ENCODE data around the gene KCNH1. TPM values are rescaled to one million over a fixed set of nuclear protein-coding genes. Genes with fewer than 3 reads are reported as not detected.

Gene KCNH1
- total and polyA plus RNA-seq, 2 experiments from 2014 or later = 0.28 TPM; not detected in 1

- TF ChIP-seq ZNF462 (CRISPR knock-in tag; IDR thresholded peaks at IDR 0.05) (no peak), EZH2phosphoT487 (IDR thresholded peaks at IDR 0.05; ENCODE audit: unreplicated experiment) (no peak)
Measured at GRCh38 chr1:210916548-210916947, 217.4 kb downstream of the KCNH1 start (continued).

GRCh38 chr1:210915890-210916507 is 217.9 kb downstream of the KCNH1 start:
- no peaks in the 10 kb centered on the region for H4K20me1 ChIP-seq (replicated peaks; ENCODE audit: insufficient read depth)
- no peak overlapping the region for H2AFZ ChIP-seq
- ATAC-seq = no peak
- DNase-seq (ENCODE audit: low spot score) = no peak
- H3K27me3 Mint-ChIP-seq (ENCODE audit: insufficient read depth, low read depth, poor library complexity) = peaks cover 2% of the 10 kb centered on the region
- H3K9me2 ChIP-seq (ENCODE audit: insufficient read depth) = no peaks in the 10 kb centered on the region
- no peaks in the 10 kb centered on the region for H3F3A ChIP-seq (replicated peaks; ENCODE audit: low read depth)
- H3K79me2 ChIP-seq (replicated peaks; ENCODE audit: insufficient read depth) = no peaks in the 10 kb centered on the region
- TF ChIP-seq REST (IDR thresholded peaks at IDR 0.05; ENCODE audit: unreplicated experiment) = no peak
- no peaks in the 10 kb centered on the region for H3K9me3 Mint-ChIP-seq
- no peak overlapping the region for H3K4me2 ChIP-seq
- no peaks in the 10 kb centered on the region for H3K36me3 Mint-ChIP-seq (ENCODE audit: low read depth)
- no peak overlapping the region for H3K27ac Mint-ChIP-seq
- H3K4me1 Mint-ChIP-seq = peaks cover 9% of the 10 kb centered on the region
- peaks cover 3% of the 10 kb centered on the region; the same call in 1 of the 2 replicates for H3K4me1 ChIP-seq (ENCODE audit: insufficient read depth)
- no peaks in the 10 kb centered on the region for H3K36me3 ChIP-seq (ENCODE audit: insufficient read depth)
- H3K4me3 Mint-ChIP-seq = no peak overlapping the region
- no peaks in the 10 kb centered on the region for H3K27me3 ChIP-seq (ENCODE audit: insufficient read depth)
- H3K4me3 ChIP-seq = no peak overlapping the region
- H3K27ac ChIP-seq (ENCODE audit: low read depth) = no peak overlapping the region

All from GM23338 (cell line).